ENCODE measurements around the gene PPARA. TPM values are rescaled to one million over a fixed set of nuclear protein-coding genes. Genes with fewer than 3 reads are reported as not detected.

The PPARA gene
- total and polyA plus RNA-seq, 9 of the 15 experiments (the other 6 are each of a cell fraction or from before 2014, with no cell fraction given), result 0.64 to 5.3 (median 3.5) TPM

- TF ChIP-seq PRDM10 (IDR thresholded peaks at IDR 0.05; ENCODE audit: partially characterized antibody) (peak; percentile 31), CC2D1A (IDR thresholded peaks at IDR 0.05) (no peak), ZNF740 (CRISPR knock-in tag; IDR thresholded peaks at IDR 0.05) (no peak), ZNF740 (tag; IDR thresholded peaks at IDR 0.05) (no peak), ZNF282 (CRISPR knock-in tag; IDR thresholded peaks at IDR 0.05) (no peak), ZBTB1 (CRISPR knock-in tag; IDR thresholded peaks at IDR 0.05; ENCODE audit: borderline replicate concordance, low read depth) (no peak), RAD21 (CRISPR knock-in tag; conservative IDR thresholded peaks at IDR 0.05 in 1 of 2, IDR thresholded peaks at IDR 0.05 in 1 of 2) (no peak), ZZZ3 (IDR thresholded peaks at IDR 0.05) (no peak), TOE1 (IDR thresholded peaks at IDR 0.05; ENCODE audit: borderline replicate concordance) (no peak), TOE1 (CRISPR knock-in tag; IDR thresholded peaks at IDR 0.05; ENCODE audit: borderline replicate concordance, low read depth) (no peak), CEBPB (tag; IDR thresholded peaks at IDR 0.05) (0 out of 2 replicates have a peak, but pooled peaks have one; percentile 13)
Measured at GRCh38 chr22:46165977-46166376, 15.7 kb downstream of the PPARA start (continued).

Data from K562 (cell line).